ENCODE measurements around the gene ZNF184. TPM values are rescaled to one million over a fixed set of nuclear protein-coding genes. Genes with fewer than 3 reads are reported as not detected.

The ZNF184 gene
- total RNA-seq = 5.8 and 6.0 TPM in 2 replicates

DNA sequence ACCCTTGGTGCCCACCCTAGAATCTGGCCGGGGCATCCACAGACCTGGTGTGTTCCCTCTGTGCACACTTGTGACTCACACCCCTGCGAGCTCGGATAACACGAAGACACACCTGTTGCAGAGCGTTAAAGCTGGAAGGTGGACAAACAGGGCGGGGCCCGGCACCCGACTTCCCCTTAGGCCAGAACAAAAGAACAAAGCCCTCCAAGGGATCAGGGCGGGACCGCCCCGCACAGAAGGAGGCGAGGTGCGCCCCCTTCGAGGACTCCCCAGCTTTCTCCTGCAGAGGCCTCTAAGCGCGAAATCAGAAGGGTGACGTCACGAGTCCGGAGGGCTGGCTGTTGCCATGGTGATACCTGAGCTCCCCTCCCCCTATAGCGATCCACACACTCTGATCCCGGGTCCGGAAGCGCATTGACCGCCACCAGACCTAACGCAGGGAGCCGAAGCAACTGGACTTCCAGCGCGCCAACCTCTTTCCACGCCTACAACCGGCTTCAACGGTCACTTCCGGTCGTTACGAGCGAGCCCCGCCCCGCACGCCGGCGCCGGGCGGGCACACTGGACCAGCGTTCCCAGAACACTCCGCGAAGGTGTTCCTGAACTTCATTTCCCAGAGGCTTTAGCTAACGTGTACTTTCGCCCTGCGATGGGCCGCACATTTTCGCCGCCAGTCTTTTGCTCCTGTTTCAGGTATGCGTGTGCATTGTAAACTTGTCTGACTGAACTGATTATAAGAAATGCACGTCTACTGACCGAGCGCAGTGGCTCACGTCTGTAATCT, at the start of gene ZNF184:
Gene ZNF184, minus strand, starts transcription at position 489 of the 784 bp plus-strand sequence. CDS start 811 bp downstream, outside the sequence.
- peak; percentile 89 for DNase-seq (ENCODE audit: low read depth)
- Histone ChIP-seq H3K4me3 (ENCODE audit: low read depth, low read length) (peak within 1 kb of the TSS; percentile 63), H3K27me3 (ENCODE audit: control insufficient read depth, insufficient read depth, low read length) (no peaks in the 10 kb centered on the region), H3K36me3 (ENCODE audit: control insufficient read depth, insufficient read depth, low read length) (no peaks in the 10 kb centered on the region)
- TF ChIP-seq, protein P1, sequence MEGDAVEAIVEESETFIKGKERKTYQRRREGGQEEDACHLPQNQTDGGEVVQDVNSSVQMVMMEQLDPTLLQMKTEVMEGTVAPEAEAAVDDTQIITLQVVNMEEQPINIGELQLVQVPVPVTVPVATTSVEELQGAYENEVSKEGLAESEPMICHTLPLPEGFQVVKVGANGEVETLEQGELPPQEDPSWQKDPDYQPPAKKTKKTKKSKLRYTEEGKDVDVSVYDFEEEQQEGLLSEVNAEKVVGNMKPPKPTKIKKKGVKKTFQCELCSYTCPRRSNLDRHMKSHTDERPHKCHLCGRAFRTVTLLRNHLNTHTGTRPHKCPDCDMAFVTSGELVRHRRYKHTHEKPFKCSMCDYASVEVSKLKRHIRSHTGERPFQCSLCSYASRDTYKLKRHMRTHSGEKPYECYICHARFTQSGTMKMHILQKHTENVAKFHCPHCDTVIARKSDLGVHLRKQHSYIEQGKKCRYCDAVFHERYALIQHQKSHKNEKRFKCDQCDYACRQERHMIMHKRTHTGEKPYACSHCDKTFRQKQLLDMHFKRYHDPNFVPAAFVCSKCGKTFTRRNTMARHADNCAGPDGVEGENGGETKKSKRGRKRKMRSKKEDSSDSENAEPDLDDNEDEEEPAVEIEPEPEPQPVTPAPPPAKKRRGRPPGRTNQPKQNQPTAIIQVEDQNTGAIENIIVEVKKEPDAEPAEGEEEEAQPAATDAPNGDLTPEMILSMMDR (IDR thresholded peaks at IDR 0.05; ENCODE audit: insufficient read depth, low read length, poor library complexity, severe bottlenecking) = no peak

DNA sequence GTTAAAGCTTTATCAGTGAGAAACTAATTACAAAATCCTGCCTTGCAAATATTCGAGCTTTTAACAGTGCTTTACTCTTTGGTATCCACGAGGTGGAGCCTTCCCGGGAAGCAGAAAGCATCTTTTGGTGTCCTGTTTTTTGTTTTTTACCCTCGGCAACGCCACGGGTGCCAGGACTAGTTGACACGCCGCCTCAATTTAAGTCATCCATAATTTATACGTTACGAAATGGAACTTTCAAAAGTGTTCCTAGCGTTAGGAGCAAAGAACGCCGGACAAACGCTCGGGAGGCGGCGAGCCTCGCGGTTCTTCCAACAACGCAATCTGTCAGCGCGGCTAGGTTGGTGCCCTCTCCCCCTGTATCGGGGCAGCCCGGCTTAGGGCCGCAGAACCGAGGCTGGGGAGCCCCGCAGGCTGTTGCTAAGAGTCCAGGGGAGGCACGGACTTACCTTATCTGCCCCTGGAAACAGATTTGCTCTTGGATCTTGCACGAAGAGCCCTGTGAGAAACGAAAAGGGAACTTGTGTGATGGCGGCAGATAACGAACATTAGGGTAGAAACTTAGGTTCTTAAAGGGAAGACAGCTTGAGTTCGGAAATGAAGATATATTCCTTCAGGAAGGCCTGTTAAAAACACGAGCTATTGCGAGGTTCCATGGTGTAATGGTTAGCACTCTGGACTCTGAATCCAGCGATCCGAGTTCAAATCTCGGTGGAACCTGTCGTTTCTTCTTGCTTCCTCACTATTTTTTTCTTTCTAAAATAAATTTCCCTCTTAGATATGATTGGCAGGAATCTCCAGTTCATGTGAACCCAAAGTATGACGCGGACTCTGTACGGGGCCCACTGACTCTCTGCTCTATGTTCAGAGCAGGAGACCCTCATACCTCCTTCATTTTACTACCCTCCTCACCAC, 46.2 kb upstream of the ZNF184 start:
- DNase-seq (ENCODE audit: low read depth) = peak; percentile 67
- Histone ChIP-seq H3K4me3 (ENCODE audit: low read depth, low read length) (peak overlapping the region; percentile 75), H3K36me3 (ENCODE audit: control insufficient read depth, insufficient read depth, low read length) (no peaks in the 10 kb centered on the region), H3K27me3 (ENCODE audit: control insufficient read depth, insufficient read depth, low read length) (peaks cover 19% of the 10 kb centered on the region)
- TF ChIP-seq, protein P1 (IDR thresholded peaks at IDR 0.05; ENCODE audit: insufficient read depth, low read length, poor library complexity, severe bottlenecking) = peak; percentile 69

DNA sequence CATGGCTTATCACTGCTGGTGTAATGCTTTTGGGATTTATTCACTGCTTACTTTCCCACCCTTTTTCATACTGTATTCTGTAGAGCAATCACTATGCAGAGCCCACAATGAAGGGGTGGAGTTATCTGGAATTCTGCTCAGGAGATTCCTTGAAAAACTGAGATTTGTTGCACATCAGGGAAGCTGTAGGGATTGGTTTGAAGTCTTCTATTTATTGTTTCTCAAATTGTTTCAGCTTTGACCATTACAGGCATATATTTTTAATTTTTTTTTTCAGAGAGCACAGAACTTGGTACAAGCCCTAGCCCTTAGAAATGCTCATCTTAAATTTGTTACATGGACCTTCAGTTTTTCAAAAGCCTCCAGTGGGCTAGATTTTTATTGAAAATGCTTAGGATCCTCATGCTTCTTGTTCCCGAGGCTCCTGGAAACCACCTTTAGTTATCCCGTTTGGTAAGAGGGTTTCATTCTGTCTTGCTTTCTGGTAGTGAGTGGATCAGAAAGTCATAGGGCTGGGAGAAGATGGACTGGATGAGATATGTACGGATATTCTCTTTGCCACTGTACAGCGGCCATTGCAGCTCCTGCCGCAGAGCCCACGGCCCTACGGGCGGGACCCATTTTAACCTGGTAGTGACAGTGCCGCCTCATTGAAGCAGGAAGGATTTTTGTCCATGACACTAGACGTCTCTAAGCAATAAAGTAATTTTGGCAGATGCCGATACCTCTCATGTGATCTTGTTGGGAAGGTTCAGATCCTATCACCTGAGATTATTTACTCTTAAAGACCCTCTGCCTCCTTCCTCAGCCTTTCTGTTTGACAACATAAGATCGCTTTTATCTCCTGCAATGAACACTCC, 45.3 kb upstream of the ZNF184 start:
- Histone ChIP-seq H3K4me3 (ENCODE audit: low read depth, low read length) (peak overlapping the region; percentile 75), H3K36me3 (ENCODE audit: control insufficient read depth, insufficient read depth, low read length) (no peaks in the 10 kb centered on the region), H3K27me3 (ENCODE audit: control insufficient read depth, insufficient read depth, low read length) (peaks cover 19% of the 10 kb centered on the region)
- no peak for DNase-seq (ENCODE audit: low read depth)
- TF ChIP-seq, protein P1 (IDR thresholded peaks at IDR 0.05; ENCODE audit: insufficient read depth, low read length, poor library complexity, severe bottlenecking) = no peak

DNA sequence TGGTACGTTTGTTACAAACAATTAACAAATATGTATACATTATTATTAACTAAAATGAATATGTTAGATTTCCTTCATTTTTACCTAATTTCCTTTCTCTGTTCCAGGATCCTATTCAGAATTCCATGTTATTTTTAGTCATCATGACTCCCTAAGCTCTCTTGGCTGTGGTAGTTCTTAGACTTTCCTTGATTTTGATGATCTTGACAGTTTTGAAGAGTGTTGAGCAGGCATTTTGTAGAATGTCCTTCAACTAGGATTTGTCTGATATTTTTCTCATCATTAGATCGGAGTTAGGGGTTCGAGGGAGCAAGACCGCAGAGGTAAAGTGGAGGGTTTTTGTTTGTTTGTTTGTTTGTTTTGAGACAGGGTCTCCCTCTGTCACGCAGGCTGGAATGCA, 44.3 kb upstream of the ZNF184 start:
- TF ChIP-seq, protein P1 (IDR thresholded peaks at IDR 0.05; ENCODE audit: insufficient read depth, low read length, poor library complexity, severe bottlenecking) = no peak
- H3K27me3 ChIP-seq (ENCODE audit: control insufficient read depth, insufficient read depth, low read length) = peaks cover 20% of the 10 kb centered on the region

DNA sequence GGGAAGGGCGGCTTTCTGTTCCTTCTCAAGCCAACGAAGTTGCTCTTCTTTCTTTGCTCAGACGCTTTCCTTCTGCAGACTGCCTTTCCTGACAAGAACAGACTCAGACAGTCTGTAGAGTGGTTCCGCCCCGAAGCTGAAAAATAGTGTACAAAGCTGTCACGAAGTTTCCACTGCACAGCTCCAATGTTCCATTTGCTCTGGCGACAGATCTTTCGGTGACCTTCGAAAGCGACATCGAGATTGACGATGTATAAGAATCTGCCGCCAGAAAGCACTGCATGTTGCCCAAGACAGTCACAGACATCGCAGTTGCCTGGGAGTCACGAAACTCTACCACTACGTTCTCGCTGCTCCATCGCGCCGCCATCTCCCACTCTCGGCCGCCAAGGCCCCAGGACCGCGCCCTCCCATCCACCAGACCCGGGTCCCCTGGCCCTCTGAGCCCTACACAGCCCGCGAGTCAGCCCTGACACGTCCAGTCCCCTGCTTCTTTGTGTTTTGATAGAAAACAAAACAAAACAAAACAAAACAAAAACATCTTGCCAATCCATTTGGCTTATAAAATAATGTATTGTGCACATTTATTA, 42.1 kb upstream of the ZNF184 start:
- no peaks in the 10 kb centered on the region for H3K36me3 ChIP-seq (ENCODE audit: control insufficient read depth, insufficient read depth, low read length)
- TF ChIP-seq, protein P1 (IDR thresholded peaks at IDR 0.05; ENCODE audit: insufficient read depth, low read length, poor library complexity, severe bottlenecking) = no peak
- no peak overlapping the region for H3K4me3 ChIP-seq (ENCODE audit: low read depth, low read length)
- DNase-seq (ENCODE audit: low read depth) = no peak
- H3K27me3 ChIP-seq (ENCODE audit: control insufficient read depth, insufficient read depth, low read length) = peaks cover 22% of the 10 kb centered on the region

More for the DNA sequence above, 44.3 kb upstream of the ZNF184 start:
- H3K36me3 ChIP-seq (ENCODE audit: control insufficient read depth, insufficient read depth, low read length) = no peaks in the 10 kb centered on the region
- DNase-seq (ENCODE audit: low read depth) = no peak
- no peak overlapping the region for H3K4me3 ChIP-seq (ENCODE audit: low read depth, low read length)

All from kidney epithelial cell (primary cell).